ENCODE results near the gene KCNK13. TPM values are rescaled to one million over a fixed set of nuclear protein-coding genes. Genes with fewer than 3 reads are reported as not detected.

KCNK13 gene
- total RNA-seq, 1 donor from 2014 or later, result not detected

- Mint-ChIP-seq H3K4me1 (no peaks in the 10 kb centered on the region), H3K27me3 (ENCODE audit: low read depth) (peaks cover 18% of the 10 kb centered on the region), H3K27ac (no peak overlapping the region), H3K9me3 (no peaks in the 10 kb centered on the region), H3K36me3 (no peaks in the 10 kb centered on the region), H3K4me3 (no peak overlapping the region)
- TF ChIP-seq, protein P1, sequence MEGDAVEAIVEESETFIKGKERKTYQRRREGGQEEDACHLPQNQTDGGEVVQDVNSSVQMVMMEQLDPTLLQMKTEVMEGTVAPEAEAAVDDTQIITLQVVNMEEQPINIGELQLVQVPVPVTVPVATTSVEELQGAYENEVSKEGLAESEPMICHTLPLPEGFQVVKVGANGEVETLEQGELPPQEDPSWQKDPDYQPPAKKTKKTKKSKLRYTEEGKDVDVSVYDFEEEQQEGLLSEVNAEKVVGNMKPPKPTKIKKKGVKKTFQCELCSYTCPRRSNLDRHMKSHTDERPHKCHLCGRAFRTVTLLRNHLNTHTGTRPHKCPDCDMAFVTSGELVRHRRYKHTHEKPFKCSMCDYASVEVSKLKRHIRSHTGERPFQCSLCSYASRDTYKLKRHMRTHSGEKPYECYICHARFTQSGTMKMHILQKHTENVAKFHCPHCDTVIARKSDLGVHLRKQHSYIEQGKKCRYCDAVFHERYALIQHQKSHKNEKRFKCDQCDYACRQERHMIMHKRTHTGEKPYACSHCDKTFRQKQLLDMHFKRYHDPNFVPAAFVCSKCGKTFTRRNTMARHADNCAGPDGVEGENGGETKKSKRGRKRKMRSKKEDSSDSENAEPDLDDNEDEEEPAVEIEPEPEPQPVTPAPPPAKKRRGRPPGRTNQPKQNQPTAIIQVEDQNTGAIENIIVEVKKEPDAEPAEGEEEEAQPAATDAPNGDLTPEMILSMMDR (IDR thresholded peaks at IDR 0.05; ENCODE audit: unreplicated experiment), result no peak
- DNase-seq (ENCODE audit: low spot score in 2 of 2, unreplicated experiment in 2 of 2), result no peak
These were observed 122.3 kb downstream of the KCNK13 start for GRCh38 chr14:90184094-90184493.

DNA sequence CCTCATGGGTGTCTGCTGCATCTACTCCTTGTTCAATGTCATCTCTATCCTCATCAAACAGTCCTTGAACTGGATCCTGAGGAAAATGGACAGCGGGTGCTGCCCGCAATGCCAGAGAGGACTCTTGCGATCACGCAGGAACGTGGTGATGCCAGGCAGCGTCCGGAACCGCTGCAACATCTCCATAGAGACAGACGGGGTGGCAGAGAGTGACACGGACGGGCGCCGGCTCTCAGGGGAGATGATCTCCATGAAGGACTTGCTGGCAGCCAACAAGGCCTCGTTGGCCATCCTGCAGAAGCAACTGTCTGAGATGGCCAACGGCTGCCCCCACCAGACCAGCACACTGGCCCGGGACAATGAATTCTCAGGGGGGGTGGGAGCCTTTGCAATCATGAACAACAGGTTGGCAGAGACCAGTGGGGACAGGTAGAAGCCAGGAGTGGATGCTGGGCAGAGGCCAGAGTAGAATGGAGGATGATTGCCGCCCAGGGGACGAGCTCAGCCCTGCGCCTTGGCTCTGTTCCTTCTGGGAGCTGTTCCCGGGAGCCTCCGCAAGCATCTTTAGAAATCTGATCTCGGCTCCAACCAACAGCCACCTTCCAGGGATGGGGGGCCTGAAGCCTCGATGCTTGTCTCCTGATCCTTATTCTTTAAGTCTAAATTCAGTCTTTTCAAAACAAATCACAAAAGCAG lies 122.9 kb downstream of the KCNK13 start:
- no peaks in the 10 kb centered on the region for H3K9me3 Mint-ChIP-seq
- H3K27ac Mint-ChIP-seq, result peak overlapping the region; percentile 27
- no peak overlapping the region for H3K4me3 Mint-ChIP-seq
- DNase-seq (ENCODE audit: low spot score in 2 of 2, unreplicated experiment in 2 of 2), result no peak
- TF ChIP-seq, protein P1 (IDR thresholded peaks at IDR 0.05; ENCODE audit: unreplicated experiment), result no peak
- no peaks in the 10 kb centered on the region for H3K4me1 Mint-ChIP-seq
- H3K36me3 Mint-ChIP-seq, result no peaks in the 10 kb centered on the region
- H3K27me3 Mint-ChIP-seq (ENCODE audit: low read depth), result peaks cover 18% of the 10 kb centered on the region

- Mint-ChIP-seq H3K4me3 (no peak overlapping the region), H3K9me3 (no peaks in the 10 kb centered on the region), H3K4me1 (no peaks in the 10 kb centered on the region), H3K36me3 (no peaks in the 10 kb centered on the region), H3K27ac (no peak overlapping the region), H3K27me3 (ENCODE audit: low read depth) (peaks cover 7% of the 10 kb centered on the region)
- TF ChIP-seq, protein P1 (IDR thresholded peaks at IDR 0.05; ENCODE audit: unreplicated experiment), result no peak
- no peak for DNase-seq (ENCODE audit: low spot score in 2 of 2, unreplicated experiment in 2 of 2)
These were observed 126.8 kb downstream of the KCNK13 start for GRCh38 chr14:90188588-90188987.

GRCh38 chr14:90191154-90191553 lies 129.4 kb downstream of the KCNK13 start:
- H3K36me3 Mint-ChIP-seq, result no peaks in the 10 kb centered on the region
- TF ChIP-seq, protein P1 (IDR thresholded peaks at IDR 0.05; ENCODE audit: unreplicated experiment), result no peak
- no peaks in the 10 kb centered on the region for H3K4me1 Mint-ChIP-seq

DNA sequence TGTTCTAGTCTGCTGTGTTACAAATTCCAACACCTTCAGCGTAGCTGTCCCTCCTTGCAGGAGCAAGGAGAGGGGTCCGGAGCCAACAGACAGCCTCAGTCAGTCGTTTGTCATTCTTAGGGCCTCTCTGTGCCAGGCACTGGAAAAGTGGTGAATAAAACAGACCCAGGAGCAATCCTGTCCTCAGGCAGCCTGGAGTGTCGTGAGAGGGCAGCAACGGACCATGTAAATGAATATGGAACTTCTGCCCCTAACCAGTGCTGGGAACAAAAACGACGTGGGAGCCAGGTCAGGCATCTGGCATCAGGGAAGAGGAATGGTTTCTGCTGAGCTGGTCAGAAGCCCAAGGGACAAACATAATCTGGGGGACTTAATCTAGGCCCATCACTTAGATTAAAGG lies 129.8 kb downstream of the KCNK13 start:
- TF ChIP-seq, protein P1 (IDR thresholded peaks at IDR 0.05; ENCODE audit: unreplicated experiment), result no peak

More at GRCh38 chr14:90191154-90191553, 129.4 kb downstream of the KCNK13 start:
- Mint-ChIP-seq H3K4me3 (no peak overlapping the region), H3K27me3 (ENCODE audit: low read depth) (peaks cover 18% of the 10 kb centered on the region), H3K27ac (no peak overlapping the region), H3K9me3 (no peaks in the 10 kb centered on the region)
- no peak for DNase-seq (ENCODE audit: low spot score in 2 of 2, unreplicated experiment in 2 of 2)

More for the DNA sequence above, 129.8 kb downstream of the KCNK13 start:
- Mint-ChIP-seq H3K36me3 (no peaks in the 10 kb centered on the region), H3K27ac (no peak overlapping the region), H3K4me3 (no peak overlapping the region), H3K27me3 (ENCODE audit: low read depth) (peaks cover 21% of the 10 kb centered on the region), H3K9me3 (no peaks in the 10 kb centered on the region), H3K4me1 (no peaks in the 10 kb centered on the region)
- DNase-seq (ENCODE audit: low spot score in 2 of 2, unreplicated experiment in 2 of 2), result no peak

All from mesothelial cell of epicardium (in vitro differentiated cells).